Heart right ventricle (tissue), 16 donors: ENCODE results near the gene FYTTD1. TPM values are rescaled to one million over a fixed set of nuclear protein-coding genes. Genes with fewer than 3 reads are reported as not detected.

Source experiments
- ATAC-seq, 8 donors: fragments of 200-7000 bp; cut with Tn5 transposase; one replicate each; pipeline ENCODE4 v1.9.1; 2020; ENCODE audit warnings: mild to moderate bottlenecking in 8 of 8, moderate library complexity in 8 of 8, moderate number of reproducible peaks in 1 of 8
- DNase-seq, 2 donors: peaks; one replicate each; pipeline ENCODE4 v3.0.0-alpha.2; 2020
- H3K27ac ChIP-seq, 10 donors: fragments of 200-600 bp; sonication (generic) in 2 of 10; one replicate each; pipeline versions ENCODE4 v1.5.0 to v1.8.0; 2020 to 2022; ENCODE audit warnings: mild to moderate bottlenecking in 3 of 10
- H3K27me3 ChIP-seq, 7 donors: fragments of 200-600 bp; one replicate each; pipeline ENCODE4 v1.8.0; 2021 to 2022; ENCODE audit warnings: mild to moderate bottlenecking in 2 of 7
- H3K36me3 ChIP-seq, 9 donors: fragments of 200-600 bp; sonication (generic) in 1 of 9; one replicate each; pipeline versions ENCODE4 v1.5.0 to v1.8.0; 2020 to 2022; ENCODE audit warnings: mild to moderate bottlenecking in 2 of 9
- H3K4me1 ChIP-seq, 9 donors: fragments of 200-600 bp; sonication (generic) in 1 of 9; one replicate each; pipeline versions ENCODE4 v1.5.0 to v1.8.0; 2020 to 2022; ENCODE audit warnings: mild to moderate bottlenecking in 4 of 9
- H3K4me3 ChIP-seq, 10 donors: fragments of 200-600 bp; sonication (generic) in 2 of 10; one replicate each; pipeline versions ENCODE4 v1.5.0 to v1.8.0; 2020 to 2022; ENCODE audit warnings: mild to moderate bottlenecking in 7 of 10, moderate library complexity in 2 of 10
- H3K9me3 ChIP-seq, 11 donors: fragments of 200-600 bp in 10 of 11; sonication (generic) in 2 of 11; one replicate each; pipeline versions ENCODE4 v1.5.0 to v1.8.0; 2013 to 2022; ENCODE audit warnings: mild to moderate bottlenecking in 2 of 11, control low read depth in 1 of 11, moderate library complexity in 1 of 11
- CTCF ChIP-seq, 9 donors: fragments of 200-600 bp; sonication (generic) in 2 of 9; IDR thresholded peaks; one replicate each; pipeline versions ENCODE4 v1.5.0 to v1.8.0; 2021 to 2022; ENCODE audit warnings: antibody characterized with exemption in 9 of 9, mild to moderate bottlenecking in 5 of 9, moderate library complexity in 1 of 9
- WGBS, 2 donors: extraction: QIAGEN DNeasy Blood & Tissue Kit; methylation state at CpG; one replicate each; pipeline ENCODE4 v1.1.7; 2013; ENCODE audit warnings: inconsistent platforms in 1 of 2; 5-methylcytosine and 5-hydroxymethylcytosine counted together
- intact Hi-C, 10 donors: fragments of 100-400 bp; cut with DNase I; formaldehyde crosslinking; loops; one replicate each; pipeline versions ENCODE4 v1.11.1 to v1.14.2; 2022
- polyA plus RNA-seq, 2 donors: library from polyadenylated mRNA; stranded (reverse); fragments of 200-250 nt; gene quantifications; one replicate each; pipeline ENCODE4 v1.2.3, GENCODE V29; 2013
- total RNA-seq, 10 donors: library from RNA; stranded (reverse); fragmentation: NEBNext Ultra II Directional in 3 of 10; extraction: Animal tissue kit (Norgen Biotek cat#: 25700) in 3 of 10; gene quantifications; one replicate each; pipeline versions ENCODE4 v1.2.1 to v1.2.4, GENCODE V29; 2021 to 2023
- donor health status: Arrhythmogenic right ventricular cardiomyopathy.
- donor health status: ischemic (EF 13 %, LVEDD 7.1; RV severe dilation, severe dysfunction).
- donor health status: healthy with polysubstance abuse.
- donor health status: DM: no; HTN: yes; CAD: no.
- donor health status: DM: no; HTN: no; CAD: no.
- donor health status: ischemic (EF 25% LVEDD 6.9; RV normal size, moderate dysfunction).
- donor health status: ischemic (EF 25% LVEDD 5.7; RV mildly dilated, moderate dysfunction).
- donor health status: healthy.
- donor health status: DM: yes; HTN: yes; CAD: no.
- donor health status: Ischemic cardiomyopathy.
- donor health status: ischemic (EF 35%, LVEDD 5.7; RV mildly dilated, moderate dysfunction).
- donor health status: nonischemic (EF 11% LVEDD 7.7; RV severe dilation, severe dysfunction).
- donor health status: DM: yes; HTN: yes; CAD: no.
- donor health status: PGD.
- donor health status: ischemic (EF 29% LVEDD 5.4; RV normal size, mild dysfunction).
- donor health status: nonischemic (EF 23%, LVEDD 6.1; RV moderate dilation, normal function).

Gene FYTTD1
- total and polyA plus RNA-seq, 12 donors: 16.5 to 111 (median 77.9) TPM

GRCh38 chr3:197748597-197749314, 927 bp upstream of the FYTTD1 start:
- ATAC-seq: no peak
- Histone ChIP-seq H3K4me3 (peak overlapping the region; percentile 79 to 94 (median 85)), H3K27ac (peak overlapping the region; percentile 45 to 98 (median 98)), H3K27me3 (no peaks in the 10 kb centered on the region), H3K9me3 (peaks cover 0 to 4% (median 0%) of the 10 kb centered on the region in 11 donors), H3K4me1 (peaks cover 5 to 63% (median 34%) of the 10 kb centered on the region in 9 donors), H3K36me3 (no peaks in the 10 kb centered on the region)
- 24 to 32% methylated on average over 12 of the region's 12 CpGs for WGBS, 2 donors
- TF ChIP-seq CTCF (IDR thresholded peaks at IDR 0.05): no peak
- no peak for DNase-seq
- intact Hi-C loops: loop anchor here in 4 of 10 donors (1.0 to 5.0 kb wide), 3 partner anchors 36 to 44 kb away; partner anchors contain the start of gene LRCH3 (in 1 of the 4)

- no peaks in the 10 kb centered on the region for H3K36me3 ChIP-seq
- DNase-seq (no peak), ATAC-seq (peak in 7 of 8 donors; percentile 12 to 58 (median 38))
- H3K27me3 ChIP-seq: no peaks in the 10 kb centered on the region
- 0 to 1% methylated on average over 18 of the region's 18 CpGs for WGBS, 2 donors
- peaks cover 5 to 65% (median 35%) of the 10 kb centered on the region in 9 donors for H3K4me1 ChIP-seq
- TF ChIP-seq CTCF (IDR thresholded peaks at IDR 0.05): no peak
- H3K27ac ChIP-seq: peak overlapping the region; percentile 45 to 98 (median 98)
- peaks cover 0 to 3% (median 0%) of the 10 kb centered on the region in 11 donors for H3K9me3 ChIP-seq
- H3K4me3 ChIP-seq: peak overlapping the region; percentile 79 to 94 (median 85)
- intact Hi-C loops: loop anchor here in 4 of 10 donors (1.0 to 5.0 kb wide), 3 partner anchors 37 to 43 kb away; partner anchors contain the start of gene LRCH3 (in 1 of the 4)
Observed at GRCh38 chr3:197749315-197749600, 425 bp upstream of the FYTTD1 start.

GRCh38 chr3:197750396-197750831, 731 bp downstream of the FYTTD1 start:
- peak; percentile 62 to 83 (median 73) for ATAC-seq
- intact Hi-C loops: loop anchor here in 5 of 10 donors (5.0 kb wide), 2 partner anchors 38 to 42 kb away; partner anchors contain the start of gene LRCH3 (in 5 of the 5)
- peak overlapping the region; percentile 79 to 94 (median 85) for H3K4me3 ChIP-seq
- DNase-seq: peak; percentile 69
- TF ChIP-seq CTCF (IDR thresholded peaks at IDR 0.05): peak in 4 of 9 donors; percentile 8 to 35 (median 31)
- no peaks in the 10 kb centered on the region for H3K27me3 ChIP-seq
- WGBS, 2 donors: 0% methylated on average over 41 to 43 of the region's 43 CpGs
- no peaks in the 10 kb centered on the region for H3K9me3 ChIP-seq
- H3K4me1 ChIP-seq: peaks cover 5 to 72% (median 42%) of the 10 kb centered on the region in 9 donors
- no peaks in the 10 kb centered on the region for H3K36me3 ChIP-seq
- peak overlapping the region; percentile 85 to 98 (median 98) for H3K27ac ChIP-seq

- peak in 1 of 9 donors; percentile 1 for TF ChIP-seq CTCF (IDR thresholded peaks at IDR 0.05)
- intact Hi-C loops: loop anchor here in 5 of 10 donors (5.0 kb wide), 2 partner anchors 39 to 41 kb away; partner anchors contain the start of gene LRCH3 (in 5 of the 5)
- peak in 7 of 8 donors; percentile 5 to 40 (median 29) for ATAC-seq
- peak; percentile 45 to 60 for DNase-seq
- Histone ChIP-seq H3K4me1 (peaks cover 5 to 73% (median 43%) of the 10 kb centered on the region in 9 donors), H3K27me3 (no peaks in the 10 kb centered on the region), H3K36me3 (no peaks in the 10 kb centered on the region), H3K4me3 (peak overlapping the region; percentile 79 to 94 (median 85)), H3K9me3 (no peaks in the 10 kb centered on the region), H3K27ac (peak overlapping the region; percentile 85 to 98 (median 98))
- 4 to 8% methylated on average over 36 of the region's 36 CpGs for WGBS, 2 donors
Observed at GRCh38 chr3:197750858-197751737, 1.4 kb downstream of the FYTTD1 start.
